ENCODE results near the gene SLC43A1.

Gene SLC43A1

DNA sequence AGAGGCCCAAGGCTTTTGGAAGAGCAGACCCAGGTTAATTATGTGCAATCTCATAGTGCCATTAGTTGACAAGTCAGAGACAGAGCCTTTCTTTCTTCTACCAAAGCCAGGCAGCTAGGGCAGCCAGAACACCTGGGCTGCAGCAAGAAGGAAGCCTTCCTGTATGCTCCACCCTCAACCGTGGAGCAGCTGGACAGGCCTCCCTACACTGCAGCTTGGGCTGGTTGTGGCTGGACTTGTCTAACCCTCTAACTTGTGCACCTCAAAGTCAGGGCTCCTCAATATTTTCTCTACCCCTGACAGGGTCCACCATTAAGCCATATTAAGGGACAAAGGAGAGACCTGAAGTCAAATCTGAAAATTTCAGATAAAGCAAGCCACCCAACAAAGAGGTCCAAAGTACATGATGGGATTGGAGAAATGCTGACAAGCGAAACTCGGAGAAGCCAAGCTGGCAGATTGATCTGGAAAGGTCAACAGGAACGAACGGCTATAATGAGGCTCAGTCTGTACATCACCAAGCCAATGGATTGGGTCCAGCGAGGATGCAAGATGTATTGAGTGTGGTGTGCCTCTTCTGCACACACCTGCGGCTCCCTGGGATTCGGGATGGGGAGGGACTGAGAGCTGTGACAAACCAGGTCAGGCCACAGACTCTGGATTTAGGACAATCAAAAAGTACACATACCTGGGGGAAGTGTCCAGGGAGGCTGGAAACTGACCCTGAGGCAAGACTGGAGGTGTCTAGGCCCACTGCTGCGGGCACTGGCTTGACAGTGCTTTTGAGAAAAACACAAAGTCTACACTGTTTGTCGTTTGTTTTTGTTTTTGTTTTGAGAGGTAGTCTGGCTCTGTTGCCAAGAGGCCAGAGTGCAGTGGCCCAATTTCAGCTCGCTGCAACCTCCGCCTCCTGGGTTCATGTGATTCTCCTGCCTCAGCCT, 76.9 kb downstream of the SLC43A1 start:
- in situ Hi-C loops (cut with MboI; ENCODE audit: low sequenced_read_pairs) = no loop called here

DNA sequence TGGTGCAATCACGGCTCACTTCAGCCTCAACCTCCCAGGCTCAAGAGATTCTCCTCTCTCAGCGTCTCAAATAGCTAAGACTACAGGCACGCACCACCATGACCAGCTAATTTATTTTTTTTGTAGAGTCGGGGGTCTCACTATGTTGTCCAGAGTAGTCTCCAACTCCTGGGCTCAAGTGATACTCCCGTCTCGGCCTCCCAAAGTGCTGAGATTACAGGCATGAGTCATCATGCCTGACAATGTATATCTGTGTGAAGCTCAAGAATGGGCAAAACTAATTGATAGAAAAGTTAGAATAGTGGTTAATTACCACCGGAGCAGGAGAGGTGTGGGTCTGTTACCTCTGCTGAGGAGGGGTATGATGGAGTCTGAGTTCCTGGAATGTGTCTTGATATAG, 79.5 kb downstream of the SLC43A1 start:
- in situ Hi-C loops (cut with MboI; ENCODE audit: low sequenced_read_pairs) = no loop called here

GRCh38 chr11:57434640-57435546, 80.6 kb downstream of the SLC43A1 start:
- in situ Hi-C loops (cut with MboI; ENCODE audit: low sequenced_read_pairs) = no loop called here
